Right atrium auricular region (tissue), 2 donors: ENCODE data around the gene XRCC1. TPM values are rescaled to one million over a fixed set of nuclear protein-coding genes. Genes with fewer than 3 reads are reported as not detected.

Source experiments
- DNase-seq: peaks from one replicate; pipeline ENCODE4 v3.0.0-alpha.2; 2019; ENCODE audit warnings: low spot score
- H3K27ac ChIP-seq, 2 donors: fragments of 200-600 bp; sonication (generic); 1 replicate in 1 of 2; 2 replicates in 1 of 2; pipeline ENCODE4 v1.5.1; 2016 to 2019
- H3K27me3 ChIP-seq, 2 donors: fragments of 200-600 bp; sonication (generic); one replicate each; pipeline versions ENCODE4 v1.5.1 to v1.6.0; 2017 to 2019
- H3K36me3 ChIP-seq: fragments of 200-600 bp; sonication (generic); one replicate; pipeline ENCODE4 v1.5.1; 2016
- H3K4me1 ChIP-seq, 2 donors: fragments of 200-600 bp; sonication (generic); one replicate each; pipeline versions ENCODE4 v1.5.1 to v1.6.0; 2017 to 2019
- H3K4me3 ChIP-seq, 2 donors: fragments of 200-600 bp; sonication (generic); 1 replicate in 1 of 2; 2 replicates in 1 of 2; pipeline ENCODE4 v1.5.1; 2017 to 2019; ENCODE audit warnings: mild to moderate bottlenecking in 1 of 2, moderate library complexity in 1 of 2
- H3K9me3 ChIP-seq, 2 donors: fragments of 200-600 bp; sonication (generic); one replicate each; pipeline ENCODE4 v1.5.1; 2019
- total RNA-seq, 2 donors: library from RNA; depleted of rRNA; stranded (reverse); fragments of >200 nt; gene quantifications; one replicate each; pipeline ENCODE4 v1.1.0, GENCODE V29; 2016
- TF ChIP-seq, protein P1 (sequence below), 2 donors: fragments of 200-600 bp; sonication (generic); IDR thresholded peaks; one replicate each; pipeline ENCODE4 v1.5.1; 2019; ENCODE audit warnings: antibody characterized with exemption in 2 of 2

Gene XRCC1
- total RNA-seq, 2 donors from 2014 or later, result 14.3 to 14.9 TPM

- TF ChIP-seq, protein P1, sequence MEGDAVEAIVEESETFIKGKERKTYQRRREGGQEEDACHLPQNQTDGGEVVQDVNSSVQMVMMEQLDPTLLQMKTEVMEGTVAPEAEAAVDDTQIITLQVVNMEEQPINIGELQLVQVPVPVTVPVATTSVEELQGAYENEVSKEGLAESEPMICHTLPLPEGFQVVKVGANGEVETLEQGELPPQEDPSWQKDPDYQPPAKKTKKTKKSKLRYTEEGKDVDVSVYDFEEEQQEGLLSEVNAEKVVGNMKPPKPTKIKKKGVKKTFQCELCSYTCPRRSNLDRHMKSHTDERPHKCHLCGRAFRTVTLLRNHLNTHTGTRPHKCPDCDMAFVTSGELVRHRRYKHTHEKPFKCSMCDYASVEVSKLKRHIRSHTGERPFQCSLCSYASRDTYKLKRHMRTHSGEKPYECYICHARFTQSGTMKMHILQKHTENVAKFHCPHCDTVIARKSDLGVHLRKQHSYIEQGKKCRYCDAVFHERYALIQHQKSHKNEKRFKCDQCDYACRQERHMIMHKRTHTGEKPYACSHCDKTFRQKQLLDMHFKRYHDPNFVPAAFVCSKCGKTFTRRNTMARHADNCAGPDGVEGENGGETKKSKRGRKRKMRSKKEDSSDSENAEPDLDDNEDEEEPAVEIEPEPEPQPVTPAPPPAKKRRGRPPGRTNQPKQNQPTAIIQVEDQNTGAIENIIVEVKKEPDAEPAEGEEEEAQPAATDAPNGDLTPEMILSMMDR (IDR thresholded peaks at IDR 0.05), result no peak
- Histone ChIP-seq H3K27me3 (no peaks in the 10 kb centered on the region), H3K4me3 (peak overlapping the region; percentile 48 to 70), H3K27ac (peak overlapping the region; percentile 88 to 90), H3K36me3 (no peaks in the 10 kb centered on the region), H3K9me3 (peaks cover 4 to 10% of the 10 kb centered on the region in 2 donors), H3K4me1 (peaks cover 0 to 24% of the 10 kb centered on the region in 2 donors)
- no peak for DNase-seq
Observed at GRCh38 chr19:43534305-43534815, 41.0 kb downstream of the XRCC1 start.

DNA sequence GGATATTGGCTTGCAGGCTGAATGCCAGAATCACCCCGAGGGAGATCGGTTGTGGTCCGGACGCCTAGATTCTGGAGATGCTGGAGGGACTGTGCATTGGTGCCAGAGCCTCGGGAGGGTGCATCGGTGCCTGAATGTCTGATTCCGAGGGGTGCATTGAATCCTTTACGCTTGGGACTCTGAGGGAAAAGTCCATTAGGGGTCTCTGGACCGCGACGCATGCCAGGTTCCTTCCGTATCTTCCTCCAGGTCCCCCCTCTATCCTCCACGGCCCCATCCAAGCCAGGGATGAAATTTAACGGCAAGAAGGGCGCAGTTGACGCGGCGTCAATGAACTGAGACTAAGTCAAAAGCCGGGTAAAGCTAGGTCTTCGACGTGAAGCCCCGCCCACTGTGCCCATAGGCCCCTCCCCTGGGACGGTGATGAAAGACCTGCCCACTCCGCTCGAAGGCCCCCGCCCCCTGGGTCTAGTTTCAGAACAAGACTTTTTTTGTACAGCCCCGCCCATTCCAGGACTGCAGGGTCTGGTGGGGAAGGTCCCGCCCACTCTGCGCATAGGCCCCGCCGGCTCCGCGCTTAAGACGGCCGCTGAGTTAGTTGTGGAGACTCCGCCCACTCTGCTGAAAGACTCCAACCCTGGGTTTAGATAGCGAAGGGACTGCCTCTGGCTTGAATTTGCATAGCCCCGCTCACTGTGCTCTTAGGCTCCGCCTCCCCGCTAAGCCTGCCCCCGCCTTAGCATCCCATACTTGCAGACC, 41.6 kb downstream of the XRCC1 start:
- DNase-seq, result peak; percentile 99
- TF ChIP-seq, protein P1 (IDR thresholded peaks at IDR 0.05), result no peak
- H3K36me3 ChIP-seq, result no peaks in the 10 kb centered on the region
- peak overlapping the region; percentile 48 to 70 for H3K4me3 ChIP-seq
- peak overlapping the region; percentile 88 to 90 for H3K27ac ChIP-seq
- H3K27me3 ChIP-seq, result no peaks in the 10 kb centered on the region
- H3K9me3 ChIP-seq, result peaks cover 0 to 4% of the 10 kb centered on the region in 2 donors
- peaks cover 0 to 24% of the 10 kb centered on the region in 2 donors for H3K4me1 ChIP-seq

DNA sequence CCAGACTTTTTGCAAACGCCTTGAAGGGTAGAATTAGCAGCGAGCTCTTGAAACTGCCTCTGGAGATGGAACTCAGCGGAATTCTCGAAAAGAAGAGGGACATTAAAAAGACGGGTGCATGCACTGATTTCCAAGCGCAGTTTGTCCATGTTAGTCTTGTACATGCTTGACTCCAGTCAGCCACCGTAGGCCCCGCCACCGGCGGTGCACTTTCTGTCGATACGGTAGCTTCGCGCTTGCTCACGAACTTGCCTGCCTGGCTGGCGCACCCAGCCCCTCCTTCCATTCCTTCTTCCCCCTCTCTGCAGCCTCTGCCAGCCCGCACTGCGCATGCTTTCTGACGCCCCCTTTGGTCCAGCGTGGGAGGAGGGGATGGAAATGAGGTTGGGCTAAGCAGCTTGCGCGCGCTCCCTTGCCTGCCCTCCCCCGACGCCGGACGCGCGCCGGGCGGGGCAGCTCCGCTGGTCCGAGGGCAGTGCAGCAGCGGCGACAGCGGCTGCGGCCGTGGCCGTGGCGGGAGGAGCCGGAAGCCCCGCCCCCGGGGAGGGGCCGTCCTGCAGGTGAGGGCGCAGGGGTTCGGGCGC, 42.3 kb downstream of the XRCC1 start, which contains the start of gene ZNF575:
Gene ZNF575 (plus strand): TSS at position 227 of the 584 bp plus-strand sequence. CDS start 1,235 bp downstream, outside the sequence.
- Histone ChIP-seq H3K4me3 (peak within 1 kb of the TSS; percentile 48 to 70), H3K36me3 (no peaks in the 10 kb centered on the region), H3K9me3 (no peaks in the 10 kb centered on the region), H3K4me1 (peaks cover 0 to 24% of the 10 kb centered on the region in 2 donors), H3K27me3 (no peaks in the 10 kb centered on the region), H3K27ac (peak within 1 kb of the TSS; percentile 88 to 90)
- TF ChIP-seq, protein P1 (IDR thresholded peaks at IDR 0.05), result peak in 1 of 2 donors; percentile 23
- peak; percentile 92 for DNase-seq

DNA sequence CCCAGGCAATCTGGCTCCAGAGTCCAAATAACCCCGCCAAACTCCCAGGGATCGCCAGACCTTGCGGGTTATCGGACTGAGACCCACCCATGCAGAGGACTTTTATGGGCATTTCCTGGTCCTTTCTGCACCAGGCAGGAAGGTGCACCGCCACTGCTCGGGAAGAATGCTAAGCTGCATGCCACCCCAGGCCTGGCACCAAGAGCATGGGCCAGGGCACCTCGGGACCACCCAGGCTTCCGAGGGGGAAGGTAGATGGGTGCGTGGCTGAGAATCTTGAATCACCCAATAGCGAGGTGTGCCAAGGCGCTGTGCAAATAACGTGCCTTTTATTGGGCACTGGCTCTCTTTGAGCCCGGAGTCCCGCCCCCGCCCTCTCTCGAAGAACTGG, 42.8 kb downstream of the XRCC1 start:
- TF ChIP-seq, protein P1 (IDR thresholded peaks at IDR 0.05), result no peak
- Histone ChIP-seq H3K27ac (peak overlapping the region; percentile 88 to 90), H3K9me3 (no peaks in the 10 kb centered on the region), H3K4me1 (peaks cover 0 to 27% of the 10 kb centered on the region in 2 donors), H3K27me3 (no peaks in the 10 kb centered on the region), H3K36me3 (no peaks in the 10 kb centered on the region), H3K4me3 (peak overlapping the region; percentile 48 to 70)
- peak; percentile 65 for DNase-seq

DNA sequence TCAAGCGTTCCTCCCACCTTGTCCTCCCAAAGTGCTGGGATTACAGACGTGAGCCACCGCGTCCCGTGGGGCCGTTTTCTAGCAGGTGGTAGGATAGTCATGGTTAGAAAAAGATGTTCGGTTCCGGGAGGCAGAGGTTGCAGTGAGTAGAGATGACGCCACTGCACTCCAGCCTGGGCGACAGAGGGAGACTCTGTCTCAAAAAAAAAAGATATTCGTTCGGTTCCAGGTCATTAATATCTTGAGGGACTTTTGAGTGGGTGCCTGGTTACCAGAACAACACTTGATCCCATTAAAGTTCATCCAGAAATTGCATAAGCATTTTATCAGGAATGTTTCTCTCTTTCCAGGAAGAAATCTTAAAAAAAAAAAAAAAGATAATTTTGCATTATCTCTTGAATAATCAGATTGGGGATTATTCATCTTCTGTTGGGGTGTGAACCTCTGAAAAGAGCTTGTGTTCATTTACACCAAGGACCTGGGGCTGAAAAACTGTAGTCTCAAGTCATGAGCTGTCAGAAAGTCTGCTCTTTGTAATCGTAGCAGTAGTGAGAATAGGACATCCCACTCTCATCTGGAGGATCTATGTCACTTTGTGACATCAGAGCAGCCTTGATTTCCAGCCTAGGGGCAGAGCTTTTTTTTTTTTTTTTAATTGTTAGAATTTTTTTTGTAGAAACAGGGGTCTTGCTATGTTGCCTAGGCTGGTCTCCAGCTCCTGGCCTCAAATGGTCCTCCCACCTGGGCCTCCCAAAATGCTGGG, 47.3 kb downstream of the XRCC1 start:
- DNase-seq, result peak; percentile 71
- Histone ChIP-seq H3K9me3 (no peaks in the 10 kb centered on the region), H3K36me3 (no peaks in the 10 kb centered on the region), H3K27ac (peak overlapping the region; percentile 75 to 88), H3K4me1 (peaks cover 0 to 33% of the 10 kb centered on the region in 2 donors), H3K27me3 (no peaks in the 10 kb centered on the region), H3K4me3 (peak overlapping the region in 1 of 2 donors; percentile 82)
- TF ChIP-seq, protein P1 (IDR thresholded peaks at IDR 0.05), result no peak
